HEK293T (cell line): ENCODE data around the gene CALB2.

Experiments
- ARNT ChIP-seq: fragments of 450-650 bp; IDR thresholded peaks from 2 replicates; pipeline ENCODE4 v1.6.1; 2017; ENCODE audit warnings: mild to moderate bottlenecking
- HDGF ChIP-seq: fragments of 450-650 bp; IDR thresholded peaks from 2 replicates; pipeline ENCODE4 v1.6.1; 2017; ENCODE audit warnings: antibody characterized with exemption, borderline replicate concordance
- PKNOX1 ChIP-seq: fragments of 450-650 bp; IDR thresholded peaks from 2 replicates; pipeline ENCODE4 v1.6.1; 2016
- SP1 ChIP-seq: fragments of 450-650 bp; IDR thresholded peaks from 2 replicates; pipeline ENCODE4 v1.6.1; 2017
- TARDBP ChIP-seq: fragments of 450-650 bp; IDR thresholded peaks from 2 replicates; pipeline ENCODE4 v1.6.1; 2016

- TF ChIP-seq PKNOX1 (no peak), TARDBP (no peak), HDGF (no peak), ARNT (no peak), SP1 (no peak)
Observed at GRCh38 chr16:71350821-71351557, 7.5 kb upstream of the CALB2 start.
